ENCODE results near the gene RAB36. TPM values are rescaled to one million over a fixed set of nuclear protein-coding genes. Genes with fewer than 3 reads are reported as not detected.

Gene RAB36
- total RNA-seq, 1 experiment from 2014 or later: 1.4 TPM

DNA sequence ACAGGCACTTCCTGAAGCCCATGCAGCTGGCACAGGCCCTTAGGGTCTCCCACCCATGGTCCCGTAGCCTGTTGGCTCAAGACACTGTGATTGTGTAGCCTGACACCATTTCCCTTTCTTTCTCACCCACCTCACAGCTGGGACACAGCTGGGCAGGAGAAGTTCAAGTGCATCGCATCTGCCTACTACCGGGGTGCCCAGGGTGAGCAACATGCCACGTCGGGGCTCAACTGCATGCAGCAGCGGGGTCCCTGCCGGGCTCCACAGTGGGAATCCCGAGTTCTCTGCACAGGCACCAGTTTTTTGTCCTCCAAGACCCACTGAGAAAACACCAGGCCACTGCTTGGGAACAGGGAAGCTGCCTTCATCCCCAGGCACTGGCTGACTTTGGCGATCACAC, 10.6 kb downstream of the RAB36 start:
- Histone ChIP-seq H4K91ac (ENCODE audit: insufficient read length, low read depth, low read length) (no peak overlapping the region), H3K79me1 (ENCODE audit: insufficient read depth, low read depth, low read length, poor library complexity, severe bottlenecking) (no peaks in the 10 kb centered on the region), H3K4me2 (ENCODE audit: insufficient read depth, insufficient read length, low read length) (no peak overlapping the region), H3K18ac (ENCODE audit: insufficient read length, low read depth, low read length) (no peak overlapping the region), H2BK120ac (ENCODE audit: low read depth, low read length, poor library complexity, severe bottlenecking) (no peak overlapping the region), H3K27ac (ENCODE audit: insufficient read length, low read depth, low read length) (no peak overlapping the region), H3K23me2 (ENCODE audit: insufficient read length, low read depth, low read length, poor library complexity, severe bottlenecking) (no peaks in the 10 kb centered on the region), H3K4ac (ENCODE audit: low read depth, low read length) (no peak overlapping the region), H2BK5ac (ENCODE audit: insufficient read length, low read length) (no peak overlapping the region), H3T11ph (ENCODE audit: low read length) (no peak overlapping the region), H3K79me2 (ENCODE audit: insufficient read depth, low read length) (no peaks in the 10 kb centered on the region), H3K4me1 (ENCODE audit: insufficient read depth, low read length) (no peaks in the 10 kb centered on the region), H3K56ac (ENCODE audit: insufficient read length, low read depth, low read length) (no peak overlapping the region), H3K23ac (ENCODE audit: insufficient read length, low read depth, low read length) (no peak overlapping the region), H3K9me3 (ENCODE audit: control insufficient read depth, low read depth, low read length) (no peaks in the 10 kb centered on the region), H2AK5ac (ENCODE audit: insufficient read length, low read length) (no peak overlapping the region), H3K27me3 (ENCODE audit: insufficient read depth, low read length) (no peaks in the 10 kb centered on the region), H4K8ac (replicated peaks; ENCODE audit: insufficient read length, low read depth, low read length) (no peak overlapping the region), H4K20me1 (ENCODE audit: control insufficient read depth, insufficient read depth, insufficient read length) (no peaks in the 10 kb centered on the region), H2BK15ac (ENCODE audit: low read depth, low read length) (no peak overlapping the region), H2AFZ (ENCODE audit: low read length) (no peak overlapping the region), H3K14ac (ENCODE audit: insufficient read depth, low read length) (0 out of 2 replicates have a peak overlapping the region, but pooled peaks have one; percentile 16), H2BK12ac (ENCODE audit: insufficient read length, low read depth, low read length) (no peak overlapping the region), H3K9ac (ENCODE audit: extremely low read depth, insufficient read length, low read length) (no peak overlapping the region), H4K5ac (ENCODE audit: insufficient read length, low read depth, low read length) (no peak overlapping the region), H2BK20ac (ENCODE audit: low read depth, low read length, poor library complexity, severe bottlenecking) (no peak overlapping the region)
- Mint-ChIP-seq H3K9me3 (no peaks in the 10 kb centered on the region), H3K27ac (no peak overlapping the region), H3K4me1 (peaks cover 20 to 34% of the 10 kb centered on the region in 2 experiments), H3K4me3 (no peak overlapping the region), H3K36me3 (ENCODE audit: insufficient read depth in 1 of 3, low read depth in 3 of 3) (no peaks in the 10 kb centered on the region; a peak in 1 of 7 replicates), H3K27me3 (ENCODE audit: low read depth) (peaks cover 8% of the 10 kb centered on the region)
- no peak for TF ChIP-seq CTCF (conservative IDR thresholded peaks at IDR 0.05)
- DNase-seq: no peak
- WGBS (ENCODE audit: extremely low coverage, insufficient read length, low lambda C conversion rate): no CpG with 5 or more reads among the region's 9 CpGs
